Left kidney (tissue), 2 donors: ENCODE measurements around the gene ATP6V1E1. TPM values are rescaled to one million over a fixed set of nuclear protein-coding genes. Genes with fewer than 3 reads are reported as not detected.

Experiments
- DNase-seq: peaks from one replicate; pipeline ENCODE4 v3.0.0-alpha.2; 2013
- polyA plus RNA-seq: library from polyadenylated mRNA; unstranded; fragments of 120-200 nt; gene quantifications from one replicate; pipeline ENCODE4 v1.2.1, GENCODE V29; 2013; ENCODE audit not compliant: insufficient read length

Gene ATP6V1E1
- polyA plus RNA-seq, 1 donor: 135 TPM

DNA sequence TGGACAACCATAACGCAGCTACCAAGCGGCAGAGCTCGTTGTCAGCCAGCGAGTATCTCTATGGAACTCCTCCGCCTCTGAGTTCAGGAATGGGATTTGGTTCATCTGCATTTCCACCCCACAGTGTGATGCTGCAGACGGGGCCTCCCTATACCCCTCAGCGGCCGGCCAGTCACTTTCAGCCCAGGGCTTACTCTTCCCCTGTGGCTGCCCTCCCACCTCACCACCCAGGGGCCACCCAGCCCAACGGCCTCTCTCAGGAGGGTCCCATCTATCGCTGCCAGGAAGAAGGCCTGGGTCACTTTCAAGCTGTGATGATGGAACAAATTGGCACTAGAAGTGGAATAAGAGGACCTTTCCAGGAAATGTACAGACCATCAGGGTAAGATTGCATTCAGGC, 79.4 kb downstream of the ATP6V1E1 start:
- DNase-seq: no peak

DNA sequence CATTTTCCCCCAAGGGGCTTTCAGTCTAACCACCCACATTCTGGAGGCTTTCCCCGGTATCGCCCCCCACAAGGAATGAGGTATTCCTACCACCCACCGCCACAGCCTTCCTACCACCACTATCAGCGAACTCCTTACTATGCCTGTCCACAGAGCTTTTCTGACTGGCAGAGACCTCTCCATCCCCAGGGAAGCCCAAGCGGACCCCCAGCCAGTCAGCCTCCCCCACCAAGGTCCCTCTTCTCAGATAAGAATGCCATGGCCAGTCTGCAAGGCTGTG, 79.9 kb downstream of the ATP6V1E1 start:
- DNase-seq: no peak

DNA sequence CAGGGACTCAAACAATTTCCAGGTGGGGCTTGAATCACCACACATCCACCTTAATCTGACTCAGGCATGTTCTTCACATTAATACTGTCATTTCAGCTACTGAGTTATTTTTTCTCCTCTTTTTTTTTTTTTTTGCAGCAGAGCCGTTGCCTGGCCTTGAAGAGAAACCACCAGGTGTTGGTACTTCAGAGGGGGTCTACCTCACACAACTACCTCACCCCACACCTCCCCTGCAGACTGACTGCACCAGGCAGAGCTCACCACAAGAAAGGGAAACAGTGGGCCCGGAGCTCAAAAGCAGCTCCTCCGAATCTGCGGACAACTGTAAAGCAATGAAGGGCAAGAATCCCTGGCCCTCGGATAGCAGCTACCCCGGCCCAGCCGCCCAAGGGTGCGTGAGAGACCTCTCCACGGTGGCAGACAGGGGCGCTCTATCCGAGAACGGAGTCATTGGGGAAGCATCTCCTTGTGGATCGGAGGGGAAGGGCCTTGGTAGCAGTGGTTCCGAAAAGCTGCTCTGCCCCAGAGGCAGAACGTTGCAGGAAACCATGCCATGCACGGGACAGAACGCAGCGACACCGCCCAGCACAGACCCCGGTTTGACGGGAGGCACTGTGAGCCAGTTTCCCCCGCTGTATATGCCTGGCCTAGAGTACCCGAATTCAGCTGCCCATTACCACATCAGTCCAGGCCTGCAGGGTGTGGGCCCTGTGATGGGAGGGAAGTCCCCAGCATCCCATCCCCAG, 80.4 kb downstream of the ATP6V1E1 start:
- no peak for DNase-seq

DNA sequence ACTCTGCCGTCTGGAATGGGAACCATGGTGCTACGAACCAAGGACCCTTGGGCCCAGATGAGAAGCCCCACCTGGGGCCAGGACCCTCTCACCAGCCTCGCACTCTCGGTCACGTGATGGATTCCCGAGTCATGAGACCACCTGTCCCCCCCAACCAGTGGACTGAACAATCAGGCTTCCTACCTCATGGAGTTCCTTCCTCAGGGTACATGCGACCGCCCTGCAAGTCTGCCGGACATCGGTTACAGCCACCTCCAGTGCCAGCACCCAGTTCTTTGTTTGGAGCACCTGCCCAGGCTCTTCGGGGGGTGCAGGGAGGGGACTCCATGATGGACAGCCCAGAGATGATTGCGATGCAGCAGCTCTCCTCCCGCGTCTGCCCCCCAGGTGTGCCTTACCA, 86.1 kb downstream of the ATP6V1E1 start:
- no peak for DNase-seq

Other genes with a start within 250 kb of the ATP6V1E1 start
- 1.5 TPM for gene SLC25A18, start 65.3 kb downstream of the ATP6V1E1 start, polyA plus RNA-seq
- gene BCL2L13, start 10.0 kb upstream of the ATP6V1E1 start, polyA plus RNA-seq: 47.5 TPM
- 16.1 TPM for gene BID, start 145.7 kb upstream of the ATP6V1E1 start, polyA plus RNA-seq